GM19397 (cell line): ENCODE results near the gene NR0B1.

Experiments
- ATAC-seq: cut with Tn5 transposase; IDR thresholded peaks from one replicate; pipeline ENCODE4 v1.9.1; 2021; ENCODE audit warnings: mild to moderate bottlenecking, moderate library complexity; ENCODE audit not compliant: unreplicated experiment

Gene NR0B1, protein sequence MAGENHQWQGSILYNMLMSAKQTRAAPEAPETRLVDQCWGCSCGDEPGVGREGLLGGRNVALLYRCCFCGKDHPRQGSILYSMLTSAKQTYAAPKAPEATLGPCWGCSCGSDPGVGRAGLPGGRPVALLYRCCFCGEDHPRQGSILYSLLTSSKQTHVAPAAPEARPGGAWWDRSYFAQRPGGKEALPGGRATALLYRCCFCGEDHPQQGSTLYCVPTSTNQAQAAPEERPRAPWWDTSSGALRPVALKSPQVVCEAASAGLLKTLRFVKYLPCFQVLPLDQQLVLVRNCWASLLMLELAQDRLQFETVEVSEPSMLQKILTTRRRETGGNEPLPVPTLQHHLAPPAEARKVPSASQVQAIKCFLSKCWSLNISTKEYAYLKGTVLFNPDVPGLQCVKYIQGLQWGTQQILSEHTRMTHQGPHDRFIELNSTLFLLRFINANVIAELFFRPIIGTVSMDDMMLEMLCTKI

GRCh38 chrX:30309139-30309571 lies at the start of gene NR0B1:
TSS of gene NR0B1 (minus strand) at chrX:30309390. CDS start at chrX:30309363, 27 bp downstream.
- ATAC-seq = no peak

DNA sequence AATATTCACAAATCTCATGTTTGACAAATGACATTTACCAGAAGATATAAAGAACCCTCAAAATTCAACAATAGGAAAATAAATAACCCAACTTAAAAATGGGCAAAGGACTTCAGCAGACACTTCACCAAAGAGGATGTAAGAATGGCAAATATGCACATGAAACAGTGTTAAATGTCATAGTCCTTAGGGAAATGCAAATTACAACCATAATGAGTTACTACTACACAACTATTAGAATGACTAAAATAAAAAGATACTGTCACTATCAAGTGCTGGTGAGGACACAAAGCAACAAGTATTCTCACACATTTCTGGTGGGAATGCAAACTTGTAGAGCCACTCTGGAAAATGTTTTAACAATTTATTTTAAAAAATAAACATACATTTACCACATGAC lies 40.8 kb upstream of the NR0B1 start:
- ATAC-seq = no peak

DNA sequence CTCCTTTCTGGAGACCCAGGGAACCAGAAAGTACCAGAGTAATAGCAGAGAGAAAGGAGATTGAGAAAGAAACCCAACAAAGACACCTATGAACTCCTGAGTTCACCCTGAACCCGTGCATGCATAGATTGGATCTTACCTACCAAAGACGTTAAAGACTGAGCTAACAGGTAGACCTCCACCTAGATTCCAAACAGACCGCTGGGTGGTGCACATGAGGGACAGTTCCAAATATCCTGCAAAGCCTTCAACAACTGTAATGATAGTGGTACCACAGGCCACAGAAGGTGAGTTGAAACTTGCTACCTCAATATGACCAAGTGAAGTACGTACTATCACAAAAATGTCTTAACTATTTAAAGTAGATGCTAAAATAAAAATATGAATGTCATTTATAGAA lies 34.0 kb upstream of the NR0B1 start:
- no peak for ATAC-seq

- no peak for ATAC-seq
Measured at GRCh38 chrX:30340753-30341152, 31.6 kb upstream of the NR0B1 start.

DNA sequence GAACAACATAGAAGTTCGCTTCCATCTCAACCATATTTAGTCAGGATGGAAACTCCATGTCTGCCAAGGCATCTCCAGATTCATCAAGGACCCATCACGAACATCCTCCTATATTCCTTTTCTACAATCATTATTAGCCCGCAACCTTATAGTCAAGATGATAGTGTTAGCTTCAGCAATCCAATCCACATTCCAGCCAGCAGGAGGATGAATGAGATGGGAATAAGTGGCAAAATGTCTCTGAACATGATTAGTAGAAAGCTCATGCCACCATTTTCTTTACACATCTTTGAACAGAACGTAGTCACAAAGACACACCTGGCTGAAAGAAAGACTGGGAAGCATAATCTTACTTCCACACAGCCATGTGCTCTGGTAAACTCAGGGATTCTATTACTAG lies 18.6 kb upstream of the NR0B1 start:
- ATAC-seq = no peak

- no peak for ATAC-seq
Measured at GRCh38 chrX:30317308-30317707, 8.1 kb upstream of the NR0B1 start.

GRCh38 chrX:30313322-30313721 lies 4.1 kb upstream of the NR0B1 start:
- no peak for ATAC-seq

DNA sequence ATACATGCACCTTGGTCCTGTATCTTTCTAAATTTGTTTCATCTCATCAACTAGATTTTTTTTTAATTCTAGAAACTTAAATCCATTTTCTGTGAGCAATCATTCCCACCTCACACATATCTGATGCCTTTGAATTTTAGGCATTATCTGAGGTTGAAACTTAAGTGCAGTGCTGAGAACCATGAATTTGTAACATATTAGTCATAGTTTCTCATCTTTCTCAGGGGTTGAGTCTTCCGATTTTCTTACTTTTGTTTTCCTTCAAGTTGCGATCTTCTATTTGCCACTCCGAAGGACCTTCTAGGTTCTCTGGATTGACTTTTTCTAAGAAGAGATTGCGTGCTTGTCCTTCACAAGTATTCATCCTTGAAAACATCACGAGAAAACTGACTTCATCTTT lies 3.7 kb upstream of the NR0B1 start:
- ATAC-seq = no peak

- no peak for ATAC-seq
Measured at GRCh38 chrX:30310429-30311206, 1.4 kb upstream of the NR0B1 start.

- ATAC-seq = no peak
Measured at GRCh38 chrX:30308263-30309138, 689 bp downstream of the NR0B1 start.

GRCh38 chrX:30307466-30307865 lies 1.7 kb downstream of the NR0B1 start:
- ATAC-seq = no peak

GRCh38 chrX:30304866-30305265 lies 4.3 kb downstream of the NR0B1 start:
- no peak for ATAC-seq

GRCh38 chrX:30302956-30303355 lies 6.2 kb downstream of the NR0B1 start:
- ATAC-seq = no peak

GRCh38 chrX:30301963-30302362 lies 7.2 kb downstream of the NR0B1 start:
- no peak for ATAC-seq

DNA sequence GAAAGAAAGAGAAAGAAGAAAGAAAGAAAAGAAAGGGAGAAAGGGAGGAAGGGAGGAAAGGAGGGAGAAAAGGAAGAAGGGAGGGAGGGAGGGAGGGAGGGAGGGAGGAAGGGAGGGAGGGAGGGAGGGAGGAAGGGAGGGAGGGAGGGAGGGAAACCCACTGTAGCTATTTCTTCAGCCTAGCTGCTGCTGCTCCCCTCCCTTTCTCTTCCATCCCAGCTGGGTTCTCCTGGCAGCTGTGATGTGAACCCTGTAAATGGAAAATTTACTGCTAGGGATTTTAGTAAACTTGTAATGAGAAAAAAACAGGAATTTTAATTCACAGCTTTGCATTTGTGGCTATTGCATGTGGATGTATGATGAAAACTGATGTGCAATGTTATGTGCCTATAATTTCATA lies 8.0 kb downstream of the NR0B1 start:
- ATAC-seq = no peak

GRCh38 chrX:30296408-30297254 lies 12.6 kb downstream of the NR0B1 start:
- ATAC-seq = no peak

- ATAC-seq = no peak
Measured at GRCh38 chrX:30283456-30284200, 25.6 kb downstream of the NR0B1 start.

DNA sequence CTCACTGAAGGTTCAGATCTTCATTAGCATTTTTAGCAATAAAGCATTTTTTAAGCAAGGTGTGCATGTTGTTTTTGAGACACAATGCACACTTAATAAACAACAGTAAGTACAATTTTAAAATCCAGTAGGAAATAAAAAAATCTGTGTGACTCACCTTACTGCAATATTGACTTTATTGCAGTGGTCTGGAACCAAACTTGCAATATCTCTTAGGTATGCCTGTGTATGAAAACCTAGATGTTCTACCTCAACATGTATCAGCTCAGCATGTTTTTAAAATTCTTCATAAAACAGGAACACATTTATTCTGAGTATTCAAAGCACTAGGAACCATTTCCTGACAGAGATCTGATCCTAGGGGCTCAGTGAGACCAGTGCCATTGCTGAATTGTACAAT lies 26.7 kb downstream of the NR0B1 start:
- ATAC-seq = no peak

DNA sequence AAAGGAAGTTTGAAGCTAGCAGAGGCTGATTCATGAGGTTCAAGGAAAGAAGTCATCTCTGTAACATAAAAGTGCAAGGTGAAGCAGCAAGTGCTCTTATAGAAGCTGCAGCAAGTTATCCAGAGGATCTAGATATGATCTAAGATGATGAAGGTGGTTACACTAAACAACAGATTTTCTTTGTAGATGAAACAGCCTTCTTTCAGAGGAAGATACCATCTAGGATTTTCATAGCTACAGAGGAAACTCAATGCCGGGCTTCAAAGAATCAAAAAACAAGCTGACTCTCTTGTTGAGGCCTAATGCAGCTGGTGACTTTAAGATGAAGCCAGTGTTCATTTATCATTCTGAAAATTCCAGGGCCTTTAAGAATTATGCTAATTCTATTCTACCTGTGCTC lies 28.8 kb downstream of the NR0B1 start:
- no peak for ATAC-seq
